Measurements from ENCODE around the gene NEDD9. TPM values are rescaled to one million over a fixed set of nuclear protein-coding genes. Genes with fewer than 3 reads are reported as not detected.
A peak's percentile ranks its signal among the peaks of the same experiment; 100 is the strongest.

NEDD9 gene
- total and polyA plus RNA-seq, 2 of the 13 experiments (the other 11 are each of a cell fraction or from before 2014, with no cell fraction given): 27.1 to 389 TPM

DNA sequence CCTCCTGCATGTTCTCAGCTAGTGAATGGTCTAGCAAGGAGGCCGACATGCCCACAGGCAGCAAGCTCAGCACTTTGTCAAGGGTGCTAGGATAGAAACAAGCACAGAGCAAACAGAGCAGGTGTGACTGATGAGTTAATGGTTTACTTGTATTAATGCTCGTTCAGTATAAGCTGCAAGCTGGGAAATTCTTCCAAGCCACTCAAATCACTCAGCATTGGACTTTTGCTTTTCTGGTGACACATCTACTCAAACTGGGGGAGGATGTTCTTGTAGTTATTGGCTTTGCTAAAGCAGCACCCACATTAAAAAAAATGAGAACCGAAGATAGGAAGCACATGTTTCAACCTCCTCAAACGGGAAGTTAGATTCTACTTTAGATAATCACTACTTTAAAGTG lies 43.1 kb upstream of the NEDD9 start (continued):
- TF ChIP-seq ATF7-NPFF (CRISPR knock-in tag; IDR thresholded peaks at IDR 0.05; ENCODE audit: low read depth) (no peak), FLYWCH1 (CRISPR knock-in tag; IDR thresholded peaks at IDR 0.05) (no peak), JDP2 (CRISPR knock-in tag; IDR thresholded peaks at IDR 0.05; ENCODE audit: borderline replicate concordance) (no peak), ZBTB1 (CRISPR knock-in tag; IDR thresholded peaks at IDR 0.05; ENCODE audit: borderline replicate concordance) (no peak), EP300 (IDR thresholded peaks at IDR 0.05; ENCODE audit: low read depth in 2 of 2, low read length in 2 of 2) (peak in 1 of 2 experiments; percentile 58; a peak in 2 of 4 replicates), EP300 (CRISPR knock-in tag; IDR thresholded peaks at IDR 0.05; ENCODE audit: borderline replicate concordance) (no peak; the same call in 1 of the 2 replicates), MAZ (IDR thresholded peaks at IDR 0.05; ENCODE audit: borderline replicate concordance, low read depth, low read length) (no peak), MAZ (CRISPR knock-in tag; IDR thresholded peaks at IDR 0.05; ENCODE audit: low read depth) (0 out of 2 replicates have a peak, but pooled peaks have one; percentile 41), MEIS1 (CRISPR knock-in tag; IDR thresholded peaks at IDR 0.05; ENCODE audit: borderline replicate concordance) (no peak), ZNF44 (CRISPR knock-in tag; IDR thresholded peaks at IDR 0.05) (no peak), ZBTB3 (CRISPR knock-in tag; IDR thresholded peaks at IDR 0.05; ENCODE audit: borderline replicate concordance, low read depth) (no peak), SNAI1 (CRISPR knock-in tag; IDR thresholded peaks at IDR 0.05; ENCODE audit: borderline replicate concordance) (0 out of 2 replicates have a peak, but pooled peaks have one; percentile 17), MIXL1 (CRISPR knock-in tag; IDR thresholded peaks at IDR 0.05) (peak; percentile 90), ZNF772 (CRISPR knock-in tag; IDR thresholded peaks at IDR 0.05) (no peak), NFKBIZ (CRISPR knock-in tag; IDR thresholded peaks at IDR 0.05) (0 out of 2 replicates have a peak, but pooled peaks have one; percentile 51), ARNTL (CRISPR knock-in tag; IDR thresholded peaks at IDR 0.05) (0 out of 2 replicates have a peak, but pooled peaks have one; percentile 47), GTF2F1 (IDR thresholded peaks at IDR 0.05; ENCODE audit: low read length) (no peak)
- TF ChIP-seq, protein P1, sequence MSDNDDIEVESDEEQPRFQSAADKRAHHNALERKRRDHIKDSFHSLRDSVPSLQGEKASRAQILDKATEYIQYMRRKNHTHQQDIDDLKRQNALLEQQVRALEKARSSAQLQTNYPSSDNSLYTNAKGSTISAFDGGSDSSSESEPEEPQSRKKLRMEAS (IDR thresholded peaks at IDR 0.05): 0 out of 2 replicates have a peak, but pooled peaks have one; percentile 37
- TF ChIP-seq, protein P2, sequence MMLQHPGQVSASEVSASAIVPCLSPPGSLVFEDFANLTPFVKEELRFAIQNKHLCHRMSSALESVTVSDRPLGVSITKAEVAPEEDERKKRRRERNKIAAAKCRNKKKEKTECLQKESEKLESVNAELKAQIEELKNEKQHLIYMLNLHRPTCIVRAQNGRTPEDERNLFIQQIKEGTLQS (CRISPR knock-in tag; IDR thresholded peaks at IDR 0.05): no peak
- TF ChIP-seq, protein P3, sequence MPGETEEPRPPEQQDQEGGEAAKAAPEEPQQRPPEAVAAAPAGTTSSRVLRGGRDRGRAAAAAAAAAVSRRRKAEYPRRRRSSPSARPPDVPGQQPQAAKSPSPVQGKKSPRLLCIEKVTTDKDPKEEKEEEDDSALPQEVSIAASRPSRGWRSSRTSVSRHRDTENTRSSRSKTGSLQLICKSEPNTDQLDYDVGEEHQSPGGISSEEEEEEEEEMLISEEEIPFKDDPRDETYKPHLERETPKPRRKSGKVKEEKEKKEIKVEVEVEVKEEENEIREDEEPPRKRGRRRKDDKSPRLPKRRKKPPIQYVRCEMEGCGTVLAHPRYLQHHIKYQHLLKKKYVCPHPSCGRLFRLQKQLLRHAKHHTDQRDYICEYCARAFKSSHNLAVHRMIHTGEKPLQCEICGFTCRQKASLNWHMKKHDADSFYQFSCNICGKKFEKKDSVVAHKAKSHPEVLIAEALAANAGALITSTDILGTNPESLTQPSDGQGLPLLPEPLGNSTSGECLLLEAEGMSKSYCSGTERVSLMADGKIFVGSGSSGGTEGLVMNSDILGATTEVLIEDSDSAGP (CRISPR knock-in tag; IDR thresholded peaks at IDR 0.05; ENCODE audit: borderline replicate concordance): no peak
- TF ChIP-seq, protein P4, sequence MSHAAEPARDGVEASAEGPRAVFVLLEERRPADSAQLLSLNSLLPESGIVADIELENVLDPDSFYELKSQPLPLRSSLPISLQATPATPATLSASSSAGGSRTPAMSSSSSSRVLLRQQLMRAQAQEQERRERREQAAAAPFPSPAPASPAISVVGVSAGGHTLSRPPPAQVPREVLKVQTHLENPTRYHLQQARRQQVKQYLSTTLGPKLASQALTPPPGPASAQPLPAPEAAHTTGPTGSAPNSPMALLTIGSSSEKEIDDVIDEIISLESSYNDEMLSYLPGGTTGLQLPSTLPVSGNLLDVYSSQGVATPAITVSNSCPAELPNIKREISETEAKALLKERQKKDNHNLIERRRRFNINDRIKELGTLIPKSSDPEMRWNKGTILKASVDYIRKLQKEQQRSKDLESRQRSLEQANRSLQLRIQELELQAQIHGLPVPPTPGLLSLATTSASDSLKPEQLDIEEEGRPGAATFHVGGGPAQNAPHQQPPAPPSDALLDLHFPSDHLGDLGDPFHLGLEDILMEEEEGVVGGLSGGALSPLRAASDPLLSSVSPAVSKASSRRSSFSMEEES (CRISPR knock-in tag; IDR thresholded peaks at IDR 0.05): peak; percentile 65; the same call in 1 of the 2 replicates
- TF ChIP-seq, protein P5, sequence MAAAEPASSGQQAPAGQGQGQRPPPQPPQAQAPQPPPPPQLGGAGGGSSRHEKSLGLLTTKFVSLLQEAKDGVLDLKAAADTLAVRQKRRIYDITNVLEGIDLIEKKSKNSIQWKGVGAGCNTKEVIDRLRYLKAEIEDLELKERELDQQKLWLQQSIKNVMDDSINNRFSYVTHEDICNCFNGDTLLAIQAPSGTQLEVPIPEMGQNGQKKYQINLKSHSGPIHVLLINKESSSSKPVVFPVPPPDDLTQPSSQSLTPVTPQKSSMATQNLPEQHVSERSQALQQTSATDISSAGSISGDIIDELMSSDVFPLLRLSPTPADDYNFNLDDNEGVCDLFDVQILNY (CRISPR knock-in tag; conservative IDR thresholded peaks at IDR 0.05): no peak
- TF ChIP-seq, protein P6, sequence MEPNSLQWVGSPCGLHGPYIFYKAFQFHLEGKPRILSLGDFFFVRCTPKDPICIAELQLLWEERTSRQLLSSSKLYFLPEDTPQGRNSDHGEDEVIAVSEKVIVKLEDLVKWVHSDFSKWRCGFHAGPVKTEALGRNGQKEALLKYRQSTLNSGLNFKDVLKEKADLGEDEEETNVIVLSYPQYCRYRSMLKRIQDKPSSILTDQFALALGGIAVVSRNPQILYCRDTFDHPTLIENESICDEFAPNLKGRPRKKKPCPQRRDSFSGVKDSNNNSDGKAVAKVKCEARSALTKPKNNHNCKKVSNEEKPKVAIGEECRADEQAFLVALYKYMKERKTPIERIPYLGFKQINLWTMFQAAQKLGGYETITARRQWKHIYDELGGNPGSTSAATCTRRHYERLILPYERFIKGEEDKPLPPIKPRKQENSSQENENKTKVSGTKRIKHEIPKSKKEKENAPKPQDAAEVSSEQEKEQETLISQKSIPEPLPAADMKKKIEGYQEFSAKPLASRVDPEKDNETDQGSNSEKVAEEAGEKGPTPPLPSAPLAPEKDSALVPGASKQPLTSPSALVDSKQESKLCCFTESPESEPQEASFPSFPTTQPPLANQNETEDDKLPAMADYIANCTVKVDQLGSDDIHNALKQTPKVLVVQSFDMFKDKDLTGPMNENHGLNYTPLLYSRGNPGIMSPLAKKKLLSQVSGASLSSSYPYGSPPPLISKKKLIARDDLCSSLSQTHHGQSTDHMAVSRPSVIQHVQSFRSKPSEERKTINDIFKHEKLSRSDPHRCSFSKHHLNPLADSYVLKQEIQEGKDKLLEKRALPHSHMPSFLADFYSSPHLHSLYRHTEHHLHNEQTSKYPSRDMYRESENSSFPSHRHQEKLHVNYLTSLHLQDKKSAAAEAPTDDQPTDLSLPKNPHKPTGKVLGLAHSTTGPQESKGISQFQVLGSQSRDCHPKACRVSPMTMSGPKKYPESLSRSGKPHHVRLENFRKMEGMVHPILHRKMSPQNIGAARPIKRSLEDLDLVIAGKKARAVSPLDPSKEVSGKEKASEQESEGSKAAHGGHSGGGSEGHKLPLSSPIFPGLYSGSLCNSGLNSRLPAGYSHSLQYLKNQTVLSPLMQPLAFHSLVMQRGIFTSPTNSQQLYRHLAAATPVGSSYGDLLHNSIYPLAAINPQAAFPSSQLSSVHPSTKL (CRISPR knock-in tag; IDR thresholded peaks at IDR 0.05): peak; percentile 95

All from HepG2 (cell line).